NCI-H69 (cell line): Measurements from ENCODE around the gene SWAP70.

Experiments used
- DNase-seq: peaks from one replicate; lab custom pipeline; 2025; lab: John Stamatoyannopoulos, UW

Gene SWAP70

GRCh38 chr11:9651899-9652748 is 11.8 kb upstream of the SWAP70 start:
- no peak for DNase-seq

- no peak for DNase-seq
Observed at GRCh38 chr11:9653871-9654270, 10.0 kb upstream of the SWAP70 start.

- DNase-seq, result no peak
Observed at GRCh38 chr11:9656864-9657263, 7.0 kb upstream of the SWAP70 start.

- no peak for DNase-seq
Observed at GRCh38 chr11:9657531-9657930, 6.3 kb upstream of the SWAP70 start.

GRCh38 chr11:9660886-9661285 is 3.0 kb upstream of the SWAP70 start:
- DNase-seq, result no peak

GRCh38 chr11:9662273-9662672 is 1.6 kb upstream of the SWAP70 start:
- DNase-seq, result no peak

- DNase-seq, result peak; percentile 65
Observed at GRCh38 chr11:9664276-9665171, 647 bp downstream of the SWAP70 start.

- DNase-seq, result no peak
Observed at GRCh38 chr11:9665749-9666148, 1.9 kb downstream of the SWAP70 start.

- DNase-seq, result no peak
Observed at GRCh38 chr11:9669954-9670353, 6.1 kb downstream of the SWAP70 start.

- peak; percentile 14 for DNase-seq
Observed at GRCh38 chr11:9672288-9672916, 8.5 kb downstream of the SWAP70 start.

- no peak for DNase-seq
Observed at GRCh38 chr11:9672918-9673317, 9.0 kb downstream of the SWAP70 start.

- DNase-seq, result no peak
Observed at GRCh38 chr11:9675691-9676090, 11.8 kb downstream of the SWAP70 start.

GRCh38 chr11:9677951-9678350 is 14.1 kb downstream of the SWAP70 start:
- DNase-seq, result no peak

GRCh38 chr11:9678576-9678975 is 14.7 kb downstream of the SWAP70 start:
- DNase-seq, result no peak

- no peak for DNase-seq
Observed at GRCh38 chr11:9680028-9680427, 16.2 kb downstream of the SWAP70 start.

- no peak for DNase-seq
Observed at GRCh38 chr11:9681583-9682372, 17.9 kb downstream of the SWAP70 start.

- DNase-seq, result no peak
Observed at GRCh38 chr11:9687711-9688477, 24.0 kb downstream of the SWAP70 start.

- DNase-seq, result peak; percentile 51
Observed at GRCh38 chr11:9688716-9689511, 25.0 kb downstream of the SWAP70 start.

- DNase-seq, result no peak
Observed at GRCh38 chr11:9689721-9690120, 25.8 kb downstream of the SWAP70 start.

GRCh38 chr11:9691865-9692264 is 28.0 kb downstream of the SWAP70 start:
- DNase-seq, result no peak
